Adipose tissue (tissue), 3 donors: Measurements from ENCODE around the gene ZFHX3. TPM values are rescaled to one million over a fixed set of nuclear protein-coding genes. Genes with fewer than 3 reads are reported as not detected.

Experiments
- H3K27ac ChIP-seq: one replicate; pipeline ENCODE4 v1.5.1; 2013; ENCODE audit warnings: low read depth, low read length
- WGBS, 3 donors: extraction: QIAGEN DNeasy Blood & Tissue Kit; methylation state at CpG; one replicate each; pipeline ENCODE4 v1.1.7; 2013; 5-methylcytosine and 5-hydroxymethylcytosine counted together
- polyA plus RNA-seq, 3 donors: library from polyadenylated mRNA; stranded (reverse); fragments of 200-250 nt; gene quantifications; one replicate each; pipeline ENCODE4 v1.2.3, GENCODE V29; 2013
- donor health status: healthy with polysubstance abuse.
- donor health status: Bipolar disorder and iron deficiency.
- donor health status: healthy.

ZFHX3 gene
- polyA plus RNA-seq, 3 donors = 2.0 to 5.4 (median 2.5) TPM

DNA sequence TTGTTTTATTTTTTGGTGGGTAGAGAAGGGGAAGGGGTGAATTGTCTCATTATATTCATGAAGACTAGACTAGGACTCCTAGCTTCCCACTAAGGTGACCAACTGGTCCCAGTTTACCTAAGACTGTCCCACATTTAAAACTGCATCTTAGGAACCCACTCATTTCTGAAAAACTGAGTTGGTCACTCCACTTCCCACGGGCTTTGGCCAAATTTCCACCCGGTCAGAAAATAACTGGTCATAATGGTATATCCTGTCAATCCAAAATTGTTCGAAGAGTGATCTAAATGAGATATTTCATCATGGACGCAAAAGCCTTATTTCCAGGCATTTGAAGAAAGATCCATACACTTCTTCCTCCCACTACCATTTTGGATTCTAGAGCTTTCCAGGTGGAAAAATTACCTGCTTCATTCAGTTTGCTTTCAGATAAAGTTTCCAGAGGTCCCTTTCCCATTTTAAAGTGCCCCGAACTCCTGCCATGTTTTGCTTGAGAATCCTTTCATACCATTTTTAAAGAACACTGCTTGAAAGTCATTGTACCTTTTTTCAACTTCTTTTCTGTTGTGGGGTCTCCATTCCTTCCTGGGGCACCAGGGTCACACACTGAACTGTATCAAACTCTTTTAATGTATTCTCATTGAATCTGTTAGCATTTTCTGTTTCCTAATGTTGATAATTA, 21.8 kb upstream of the ZFHX3 start:
- WGBS, 3 donors = 88 to 89% (median 89%) methylated on average over 5 of the region's 5 CpGs
- no peak overlapping the region for H3K27ac ChIP-seq

DNA sequence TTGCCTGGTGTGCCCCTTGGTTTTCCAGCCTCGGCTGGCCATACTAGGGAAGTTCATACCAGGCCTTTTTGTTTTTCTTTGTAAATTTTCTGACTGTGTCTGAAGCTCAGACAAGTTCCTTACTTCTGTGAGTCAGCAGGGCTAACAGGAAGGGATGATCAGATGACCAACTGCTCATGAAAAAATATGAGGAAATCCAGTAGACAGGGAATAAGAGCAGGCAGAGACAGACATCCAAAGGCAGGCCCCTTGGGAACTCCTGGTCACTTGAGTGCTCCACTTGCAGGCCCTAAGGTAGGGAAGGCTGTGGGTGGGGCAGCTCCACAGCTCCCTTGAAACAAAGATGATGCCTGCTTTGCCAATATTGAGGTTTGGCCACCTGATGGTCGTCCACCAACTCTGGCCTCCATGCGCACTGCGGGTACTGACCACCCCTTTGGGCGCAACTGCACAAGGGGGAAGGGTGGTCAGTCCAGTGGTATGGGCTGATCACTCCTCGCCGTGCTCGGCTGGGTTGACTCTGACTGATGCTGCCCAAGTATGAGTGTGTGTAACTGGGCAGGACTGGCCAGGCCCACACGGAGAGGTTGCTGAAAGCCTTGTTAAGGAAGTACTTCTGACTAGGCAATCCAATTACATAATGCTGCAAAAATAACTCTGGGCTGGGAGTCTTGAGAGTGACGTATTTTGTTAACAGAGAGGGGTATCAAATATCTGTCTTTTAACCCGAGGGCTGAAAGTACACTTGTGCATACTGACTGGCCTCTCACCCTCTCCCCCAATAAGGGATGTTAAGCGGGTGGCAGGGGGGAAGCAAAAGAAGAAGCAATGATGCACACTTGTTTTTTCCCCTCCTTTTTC, 20.8 kb upstream of the ZFHX3 start:
- 62 to 81% (median 66%) methylated on average over 12 of the region's 12 CpGs for WGBS, 3 donors
- no peak overlapping the region for H3K27ac ChIP-seq

DNA sequence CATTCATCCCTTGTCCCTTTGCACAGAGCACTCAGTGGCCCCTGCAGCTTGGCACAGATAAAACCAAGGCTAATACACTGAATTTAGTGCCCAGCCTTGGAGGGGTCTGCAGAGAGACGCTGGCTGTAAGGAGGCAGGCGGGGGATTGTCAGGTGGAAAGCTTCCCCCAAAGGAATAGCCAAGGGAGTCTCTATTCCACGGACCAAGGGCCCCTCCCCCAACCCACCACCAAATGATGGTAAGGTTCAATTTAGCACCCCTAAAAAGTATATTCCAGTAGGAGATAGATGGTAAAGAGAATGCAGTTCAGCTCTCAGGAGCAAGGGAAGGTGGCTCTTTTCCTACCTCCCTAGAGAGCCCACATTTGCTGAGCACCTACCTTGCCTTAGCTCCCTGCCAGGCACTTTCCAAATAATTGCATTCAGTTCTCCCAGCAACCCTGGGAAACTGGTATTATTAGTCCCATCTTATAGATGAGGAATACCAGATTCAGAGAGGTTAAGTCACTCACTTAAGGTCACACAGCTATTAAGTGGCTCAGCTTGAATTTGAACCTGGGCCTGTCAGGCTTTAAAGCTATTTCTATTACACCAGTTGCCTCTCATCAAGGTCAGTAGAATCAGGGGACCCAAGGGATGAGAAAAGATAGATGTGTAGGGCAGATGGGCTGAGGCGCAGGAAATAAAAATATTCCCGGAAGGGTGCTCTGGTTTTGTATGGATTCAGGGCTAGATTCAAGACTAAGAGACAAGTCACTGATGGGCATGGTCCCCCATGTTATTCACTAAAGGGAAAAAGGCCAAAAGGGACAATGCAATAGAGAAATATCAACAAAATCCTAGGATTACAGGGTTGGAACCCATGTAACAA, 20.0 kb upstream of the ZFHX3 start:
- H3K27ac ChIP-seq = no peak overlapping the region
- 71 to 90% (median 87%) methylated on average over 5 of the region's 5 CpGs for WGBS, 3 donors

DNA sequence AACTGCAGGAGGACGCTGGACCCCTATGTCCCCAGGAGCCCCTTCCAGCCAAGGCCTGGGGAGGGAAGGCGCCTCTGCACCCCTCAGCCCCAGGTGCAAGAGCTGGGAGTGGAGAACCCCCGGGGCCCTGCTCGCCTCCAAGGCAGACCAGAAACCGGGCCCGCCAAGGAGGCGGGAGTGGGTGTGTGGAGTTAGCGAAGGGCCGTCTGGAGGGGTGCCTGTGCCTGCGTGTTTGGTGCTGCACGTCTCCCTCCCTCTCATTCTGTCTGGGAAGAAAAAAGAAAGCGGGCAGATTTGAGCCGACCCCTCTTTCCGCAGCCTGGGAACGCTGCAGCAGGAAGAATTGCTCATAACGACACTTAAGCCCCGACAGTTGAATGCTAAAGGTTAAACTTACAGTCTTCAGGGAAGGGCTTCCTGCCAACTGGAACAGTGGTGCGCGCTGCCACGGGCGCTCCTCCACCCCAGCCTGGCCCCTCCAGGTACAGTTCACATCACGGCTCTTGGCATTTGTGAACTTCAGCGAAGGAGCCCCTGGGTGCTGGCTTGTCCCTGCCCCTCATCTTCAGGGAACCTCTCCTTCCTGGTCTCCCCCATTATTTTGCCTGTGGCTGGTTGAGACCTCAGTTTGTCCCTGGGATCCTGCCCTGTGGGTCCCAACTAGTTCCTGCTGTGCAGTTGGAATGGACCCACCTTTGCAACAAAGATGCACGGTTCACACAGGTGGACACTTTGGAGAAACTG, 19.2 kb upstream of the ZFHX3 start:
- WGBS, 3 donors = 17 to 41% (median 39%) methylated on average over 24 of the region's 24 CpGs
- H3K27ac ChIP-seq = no peak overlapping the region

DNA sequence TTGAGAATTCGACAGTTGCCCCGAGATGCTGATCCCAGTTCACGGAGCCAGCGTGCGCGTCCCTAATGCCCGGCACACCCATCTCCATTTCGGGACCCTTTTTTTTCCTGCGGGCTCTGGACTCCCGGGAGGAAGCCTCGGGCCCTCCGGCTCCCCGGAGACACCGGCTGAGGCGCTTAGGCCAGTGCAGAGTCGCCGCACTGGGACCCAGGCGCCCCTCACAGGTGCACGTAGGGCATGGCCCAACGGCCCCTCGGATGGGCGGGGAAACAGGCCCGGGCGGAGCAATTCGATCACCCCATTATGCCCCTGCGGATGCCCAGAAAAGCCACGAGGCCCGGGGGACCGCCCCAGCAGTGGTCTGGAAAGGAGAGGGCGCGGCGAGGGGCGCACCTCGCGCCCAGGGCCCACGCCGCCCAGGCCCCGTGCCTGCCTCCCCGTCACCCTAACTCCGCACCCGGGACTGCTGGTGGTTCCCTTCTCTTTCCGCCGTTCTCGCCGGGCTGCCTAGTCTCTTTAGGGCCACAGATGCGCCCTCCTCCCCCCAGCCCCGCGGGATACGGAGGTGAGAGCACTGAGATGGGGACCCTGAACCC, 18.5 kb upstream of the ZFHX3 start:
- no peak overlapping the region for H3K27ac ChIP-seq
- WGBS, 3 donors = 9 to 13% (median 12%) methylated on average over 40 to 49 of the region's 49 CpGs

DNA sequence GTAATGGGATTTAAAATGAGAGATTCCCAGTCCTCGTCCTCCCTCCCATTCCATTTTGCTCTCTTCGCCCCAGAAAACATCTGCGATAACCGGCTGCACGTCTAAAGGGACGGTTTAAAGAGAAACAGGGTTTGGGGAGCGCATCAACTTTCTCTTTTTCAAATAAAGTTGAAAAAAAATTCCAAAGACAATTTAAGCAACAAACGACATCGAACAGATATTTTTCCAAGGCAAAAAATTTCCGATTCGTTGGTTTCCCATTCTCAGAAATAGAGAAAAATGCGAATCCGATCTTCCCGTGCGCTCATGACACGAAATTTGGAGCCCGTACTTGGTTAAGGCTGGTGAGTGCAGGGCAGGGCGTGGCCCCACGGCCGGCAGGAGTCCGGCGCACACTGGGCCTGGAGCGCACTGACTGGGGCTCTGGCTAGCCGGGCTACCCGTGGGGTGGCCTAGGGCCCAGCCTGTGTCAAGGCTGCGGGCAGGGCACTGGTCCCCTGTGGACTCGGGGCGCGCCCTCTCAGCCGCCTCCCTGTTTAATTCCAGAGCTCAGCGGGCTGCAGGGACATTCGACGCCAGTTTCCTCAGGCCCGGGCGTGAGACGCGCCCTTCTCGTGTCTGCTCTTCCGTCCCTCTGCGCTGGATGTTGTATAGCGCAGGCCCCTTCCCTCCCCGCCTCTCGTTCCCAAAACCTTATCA, 17.9 kb upstream of the ZFHX3 start:
- H3K27ac ChIP-seq = no peak overlapping the region
- WGBS, 3 donors = 8 to 28% (median 8%) methylated on average over 43 of the region's 43 CpGs

DNA sequence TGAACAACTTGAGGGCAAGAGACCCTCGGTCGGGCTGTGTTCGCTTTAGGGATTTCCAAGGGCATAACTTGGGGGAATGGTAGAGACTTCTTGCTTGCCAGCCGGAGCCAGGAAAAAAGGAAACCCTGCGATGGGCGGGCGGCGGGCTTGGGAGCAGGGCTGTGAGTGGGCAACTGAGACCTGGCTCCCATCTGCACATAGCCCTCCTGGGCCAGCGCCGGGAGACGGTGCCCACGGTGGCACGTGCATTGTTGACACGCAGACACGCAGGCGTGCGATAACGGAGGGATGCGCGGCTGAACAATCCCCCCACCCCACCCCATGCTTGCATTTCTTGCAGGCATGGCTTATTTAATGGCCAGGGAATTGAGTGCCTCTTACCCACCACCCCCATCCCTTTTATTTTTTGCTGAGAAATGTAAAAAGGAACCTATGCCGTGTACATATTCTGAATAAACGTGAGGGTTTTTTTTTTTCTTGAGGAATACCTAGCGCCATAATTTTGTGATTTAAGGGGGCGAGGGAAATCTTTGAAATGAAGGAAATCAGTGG, 17.1 kb upstream of the ZFHX3 start:
- H3K27ac ChIP-seq = no peak overlapping the region
- WGBS, 3 donors = 11 to 57% (median 18%) methylated on average over 20 to 24 of the region's 24 CpGs

DNA sequence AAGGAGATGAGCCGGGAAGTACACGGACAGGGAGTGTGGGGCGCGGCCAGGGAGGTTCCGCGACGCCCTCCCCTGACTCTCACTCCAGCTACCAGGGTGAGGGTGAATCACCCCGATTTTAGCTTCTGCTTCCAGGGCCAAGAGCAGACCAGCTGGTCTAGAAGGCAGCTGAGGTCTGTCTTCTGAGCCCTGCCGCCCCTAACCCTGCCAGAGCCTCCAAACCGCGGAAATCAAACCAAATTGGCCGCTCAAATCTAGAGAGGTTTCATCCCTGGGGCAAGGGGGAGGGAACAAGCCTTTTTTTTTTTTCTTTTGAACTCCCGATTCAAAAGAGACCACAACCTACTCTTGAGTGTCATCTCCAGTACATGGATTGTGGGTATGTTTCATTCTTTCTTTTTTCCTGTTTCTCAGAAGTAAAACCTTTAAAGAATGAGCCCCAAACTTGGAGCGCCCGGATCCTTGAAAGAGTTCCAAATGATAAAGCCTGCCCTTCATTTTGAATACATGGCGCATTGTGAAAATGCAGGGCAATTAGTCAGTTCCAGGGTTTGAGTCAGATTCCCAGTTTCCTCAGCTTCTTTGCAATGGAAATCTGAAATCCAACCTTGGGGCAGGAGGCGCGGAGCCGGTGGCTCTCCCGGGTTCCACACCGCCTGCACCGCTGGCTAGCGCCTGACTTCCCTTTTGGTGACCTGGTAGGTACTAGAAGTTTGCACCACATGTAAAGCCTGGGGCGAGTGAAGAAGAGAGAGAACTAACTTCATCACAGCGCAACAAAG, 16.5 kb upstream of the ZFHX3 start:
- no peak overlapping the region for H3K27ac ChIP-seq
- WGBS, 3 donors = 13 to 57% (median 30%) methylated on average over 25 of the region's 25 CpGs

DNA sequence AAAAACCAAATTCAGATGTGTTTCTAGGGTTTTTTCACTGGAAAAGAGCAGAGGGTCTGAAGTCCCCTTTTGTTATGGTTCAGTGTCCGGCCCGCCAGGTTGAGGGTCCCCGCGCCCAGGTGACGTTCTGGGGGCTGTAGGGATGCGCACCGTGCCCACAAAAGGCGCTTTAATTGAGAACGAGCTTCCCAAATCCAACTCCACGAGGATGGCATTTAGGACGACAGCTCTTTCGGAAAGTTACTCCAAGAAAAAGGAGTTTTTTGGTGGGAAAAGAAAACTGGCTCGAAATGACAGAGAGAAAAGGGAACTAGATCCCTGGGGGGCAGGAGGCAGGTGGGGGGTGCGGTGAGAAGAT, 15.9 kb upstream of the ZFHX3 start:
- no peak overlapping the region for H3K27ac ChIP-seq
- 23 to 68% (median 38%) methylated on average over 14 of the region's 14 CpGs for WGBS, 3 donors

DNA sequence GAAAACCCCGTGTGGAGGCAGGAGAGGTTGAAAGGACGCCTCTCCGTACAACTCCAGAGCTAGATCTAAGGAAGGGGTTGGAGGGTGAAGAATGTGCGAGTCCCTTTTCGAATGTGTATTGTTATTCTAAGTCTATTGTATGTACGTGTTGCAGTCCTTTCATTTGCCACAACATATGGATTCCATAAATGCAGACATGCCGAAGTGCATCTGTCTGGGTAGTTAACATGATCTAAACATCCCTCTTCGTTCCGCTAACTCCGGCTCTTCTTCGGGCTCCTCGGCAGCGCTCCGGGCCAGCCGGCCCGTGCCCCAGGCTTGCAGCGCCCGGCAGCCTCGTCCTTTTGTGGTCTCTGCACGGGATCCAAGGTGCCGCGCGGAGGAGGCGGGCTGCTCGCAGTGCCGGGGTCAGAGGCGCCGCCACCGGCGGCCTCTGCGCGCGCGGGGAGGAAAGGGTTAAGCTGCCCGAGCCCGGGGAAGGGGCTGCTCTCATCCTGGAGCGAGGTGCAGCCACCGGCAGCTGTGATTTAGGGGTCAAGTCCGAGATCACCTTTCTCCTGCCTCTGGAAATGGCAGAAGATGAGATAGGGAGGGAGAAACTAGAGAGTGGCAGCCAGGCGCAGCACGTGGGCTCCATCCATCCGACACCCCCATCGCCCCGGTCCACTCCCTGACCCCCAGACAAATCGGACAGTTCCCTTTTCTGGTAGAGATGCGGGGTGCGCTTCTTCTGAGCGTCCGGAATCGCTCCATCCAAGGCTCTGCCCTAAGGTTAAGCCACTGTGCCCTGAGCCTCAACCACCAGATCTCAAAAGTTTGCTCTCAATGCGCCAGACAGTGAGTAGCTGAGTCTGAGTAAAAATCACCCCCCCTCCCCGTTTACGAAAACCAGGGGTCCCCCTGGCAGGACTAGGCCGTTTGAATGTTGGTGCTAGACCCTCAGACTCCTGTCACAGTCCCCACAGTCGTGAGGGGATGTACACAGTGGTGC, 15.1 kb upstream of the ZFHX3 start:
- WGBS, 3 donors = 24 to 59% (median 28%) methylated on average over 55 of the region's 55 CpGs
- no peak overlapping the region for H3K27ac ChIP-seq

DNA sequence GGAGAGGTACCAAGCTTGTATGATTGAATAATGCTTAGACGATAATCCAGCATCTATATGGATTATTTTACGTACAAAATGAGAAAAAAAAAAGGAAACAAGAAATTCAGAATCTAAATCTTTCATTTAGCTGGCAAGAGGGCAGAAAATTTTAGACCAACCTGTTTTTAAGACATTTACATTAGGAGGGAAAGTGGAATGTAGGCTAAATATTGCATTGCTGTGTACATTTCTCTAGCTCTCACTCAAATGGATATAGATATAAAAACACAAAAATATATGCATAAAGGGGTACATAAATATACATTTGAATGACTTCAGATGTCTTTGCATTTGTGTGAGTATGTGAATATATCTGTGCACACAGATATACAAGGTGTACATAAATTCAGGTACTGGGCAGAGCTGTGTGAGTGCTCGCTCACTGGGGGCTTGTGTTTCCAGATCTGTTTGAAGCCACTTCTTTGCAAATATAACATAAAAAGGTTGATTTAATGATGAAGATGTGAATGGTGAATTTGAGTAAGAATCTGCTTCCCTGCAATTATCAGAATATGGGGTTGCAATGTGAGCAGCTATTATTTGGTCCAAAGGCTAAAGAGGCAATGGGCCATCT, 14.2 kb upstream of the ZFHX3 start:
- no peak overlapping the region for H3K27ac ChIP-seq
- WGBS, 3 donors = 92 to 95% (median 94%) methylated on average over 3 of the region's 3 CpGs

DNA sequence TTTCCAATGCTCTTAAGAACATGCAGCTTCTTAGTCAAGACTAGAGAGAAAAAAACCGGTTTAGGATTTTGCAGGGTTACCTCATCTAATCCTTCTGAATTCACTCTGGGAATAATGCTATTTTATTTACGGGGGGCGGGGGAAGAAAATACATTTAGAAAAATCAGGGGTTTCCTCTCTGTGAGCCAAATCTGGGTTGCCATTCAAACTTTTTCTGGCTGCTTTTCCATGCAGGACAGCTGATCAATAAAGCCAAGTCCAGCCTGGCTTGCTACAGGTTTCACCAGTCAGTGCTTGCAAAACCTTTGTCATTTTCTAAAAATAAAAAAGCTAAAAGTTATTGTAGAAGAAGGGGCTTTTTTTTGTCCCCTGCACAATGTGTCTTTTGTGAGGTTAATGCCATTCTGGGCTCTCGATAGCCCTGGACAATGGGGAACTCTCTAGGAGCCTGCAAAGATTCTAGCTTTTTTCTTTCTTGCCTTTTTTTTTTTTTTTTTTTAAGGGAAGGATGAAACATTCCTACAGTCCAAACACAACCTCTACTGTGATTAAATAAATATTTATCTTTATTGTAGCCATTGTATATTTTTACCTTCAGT, 13.1 kb upstream of the ZFHX3 start:
- WGBS, 3 donors = 70 to 86% (median 79%) methylated on average over 4 of the region's 4 CpGs
- H3K27ac ChIP-seq = no peak overlapping the region

DNA sequence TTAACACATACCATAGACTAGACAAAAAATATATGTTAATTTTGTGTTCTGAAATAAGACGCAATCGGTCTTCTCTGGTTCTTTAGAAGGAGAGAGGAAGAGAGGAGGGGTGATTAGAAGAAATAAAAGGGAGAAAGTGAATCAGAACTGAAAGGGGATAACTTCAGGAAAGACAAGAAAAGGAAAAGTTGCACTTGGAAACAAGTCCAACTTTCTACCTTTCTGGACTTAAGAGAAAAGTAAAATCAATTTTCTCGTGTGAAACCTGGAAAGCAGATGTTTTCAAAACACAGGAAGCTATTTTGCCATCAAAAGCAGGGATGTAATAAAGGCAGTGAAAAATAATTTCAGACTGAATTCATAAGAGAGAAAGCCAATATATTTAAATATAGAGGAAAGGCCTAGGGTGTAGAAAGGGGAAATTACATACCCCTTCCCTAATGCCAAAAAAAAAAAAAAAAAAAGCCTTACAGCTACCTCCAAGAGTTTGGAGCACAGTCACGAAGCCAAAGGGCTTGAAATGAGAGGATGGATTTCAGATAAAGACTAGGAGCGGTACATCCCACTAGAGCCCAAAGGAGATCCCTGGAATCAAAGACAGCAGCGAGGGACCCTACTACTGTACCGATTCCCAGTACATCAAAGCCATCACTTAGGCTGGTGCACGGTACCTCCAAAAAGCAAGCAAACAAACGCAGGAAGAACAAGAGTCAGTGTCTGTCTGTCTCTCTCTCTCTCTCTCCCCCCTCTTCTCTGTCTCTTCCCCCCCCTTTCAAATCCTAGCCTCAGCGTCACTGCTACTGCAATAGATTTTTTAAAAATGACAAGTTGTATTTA, 12.1 kb upstream of the ZFHX3 start:
- WGBS, 3 donors = 71 to 83% (median 74%) methylated on average over 10 of the region's 10 CpGs
- no peak overlapping the region for H3K27ac ChIP-seq
